GM21360 (cell line): ENCODE results near the gene ZNF76.

Source experiments
- ATAC-seq: cut with Tn5 transposase; IDR thresholded peaks from one replicate; pipeline ENCODE4 v1.9.1; 2021; ENCODE audit warnings: mild to moderate bottlenecking, moderate library complexity; ENCODE audit not compliant: unreplicated experiment

ZNF76 gene

DNA sequence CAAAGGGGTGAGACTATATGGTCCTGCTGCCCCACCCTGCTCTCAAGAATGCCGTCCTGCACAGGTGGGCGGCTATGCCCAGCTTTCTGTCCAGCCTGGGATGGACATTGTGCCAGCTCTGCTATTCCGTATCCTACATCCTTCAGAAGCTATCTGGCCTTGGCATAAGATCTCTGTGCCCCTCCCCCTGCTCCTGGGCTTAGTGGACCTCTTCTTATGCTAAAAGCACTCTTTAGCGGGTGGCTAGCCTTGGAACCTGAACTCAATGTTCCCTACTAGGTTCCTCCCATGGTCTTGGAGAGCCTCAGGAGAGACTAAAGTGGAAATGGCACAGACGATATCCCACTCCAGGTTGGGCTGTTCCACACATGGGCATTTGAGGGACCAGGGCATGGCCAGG, 23.3 kb upstream of the ZNF76 start:
- no peak for ATAC-seq

DNA sequence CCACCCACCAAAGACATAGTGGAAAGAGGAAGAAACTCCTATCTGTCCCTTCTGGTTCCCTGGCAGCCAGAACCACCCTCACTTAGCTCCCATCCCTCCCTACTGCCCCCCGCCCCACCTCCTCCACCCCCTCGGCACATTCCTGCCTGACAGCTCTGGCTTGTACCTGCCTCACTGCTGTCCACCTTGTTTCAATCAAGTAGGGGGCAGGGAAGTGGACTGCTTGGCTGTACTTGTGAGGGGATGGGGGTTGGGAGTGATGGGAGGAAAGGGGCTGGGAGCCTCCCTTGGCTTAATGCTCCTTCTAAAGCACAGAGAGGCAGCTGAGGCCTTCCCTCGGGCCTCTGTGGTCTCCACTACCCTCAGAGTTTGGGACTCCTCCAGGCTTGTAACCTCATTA, 22.1 kb upstream of the ZNF76 start:
- no peak for ATAC-seq

DNA sequence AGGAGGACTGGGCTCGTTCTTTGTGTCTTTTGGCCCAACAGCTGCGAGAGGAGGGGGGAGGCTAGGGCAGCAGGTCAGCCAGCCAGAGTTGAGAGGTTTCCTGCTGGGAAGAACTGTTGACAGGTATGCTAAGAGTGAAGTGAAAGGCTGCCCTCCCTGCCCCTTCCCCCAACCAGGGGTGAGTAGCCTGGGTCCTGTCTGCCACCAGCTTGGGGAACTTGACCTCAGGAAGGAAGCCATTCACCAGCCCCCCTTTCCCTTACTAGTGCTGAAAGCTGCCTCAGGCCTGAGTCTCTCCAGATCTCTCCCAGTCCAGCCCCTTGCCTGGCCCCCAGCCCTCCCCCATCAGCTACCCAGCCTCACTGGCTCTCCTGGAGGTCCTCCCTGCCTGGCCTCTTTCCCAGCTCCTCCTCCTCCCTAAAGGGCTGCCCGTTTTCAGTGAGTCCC, 20.7 kb upstream of the ZNF76 start:
- ATAC-seq: no peak

GRCh38 chr6:35239581-35239980, 20.0 kb upstream of the ZNF76 start:
- no peak for ATAC-seq

GRCh38 chr6:35240838-35241801, 18.4 kb upstream of the ZNF76 start:
- ATAC-seq: no peak

GRCh38 chr6:35242486-35242885, 17.0 kb upstream of the ZNF76 start:
- ATAC-seq: no peak

GRCh38 chr6:35242906-35243305, 16.6 kb upstream of the ZNF76 start:
- ATAC-seq: no peak

DNA sequence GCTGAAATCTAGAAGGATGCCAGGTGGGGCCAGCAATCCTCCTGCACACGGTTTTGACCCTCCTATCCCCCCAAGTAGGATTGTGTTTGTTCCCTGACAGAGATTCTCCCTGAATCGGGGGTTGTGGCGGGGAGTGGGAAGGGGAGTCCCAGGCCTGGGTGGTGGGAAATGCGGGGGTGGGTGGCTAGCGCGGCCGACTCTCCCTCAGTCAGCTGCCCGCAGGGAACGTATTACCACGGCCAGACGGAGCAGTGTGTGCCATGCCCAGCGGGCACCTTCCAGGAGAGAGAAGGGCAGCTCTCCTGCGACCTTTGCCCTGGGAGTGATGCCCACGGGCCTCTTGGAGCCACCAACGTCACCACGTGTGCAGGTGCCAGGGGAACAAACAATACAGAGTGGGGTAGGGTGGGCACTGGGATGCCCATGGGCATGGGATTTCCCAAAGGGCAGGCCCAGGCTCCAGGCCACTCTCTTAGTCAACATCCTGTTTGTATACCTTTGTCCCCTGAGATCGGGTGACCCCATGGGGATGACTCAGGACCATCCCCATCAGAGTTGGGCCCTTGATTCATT, 16.1 kb upstream of the ZNF76 start:
- ATAC-seq: no peak

DNA sequence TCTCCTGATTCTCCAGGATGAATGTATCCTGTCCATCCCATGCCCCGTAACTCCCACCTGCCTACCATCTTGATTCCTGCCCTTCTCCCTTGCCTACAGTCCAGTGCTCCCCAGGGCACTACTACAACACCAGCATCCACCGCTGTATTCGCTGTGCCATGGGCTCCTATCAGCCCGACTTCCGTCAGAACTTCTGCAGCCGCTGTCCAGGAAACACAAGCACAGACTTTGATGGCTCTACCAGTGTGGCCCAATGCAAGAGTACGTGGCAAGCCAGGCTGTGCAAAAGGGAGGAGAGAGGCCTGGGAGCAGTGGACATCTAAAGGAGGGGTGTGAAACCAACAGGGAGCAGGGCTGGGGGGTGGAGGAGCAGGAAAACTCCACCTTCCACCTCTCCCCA, 15.0 kb upstream of the ZNF76 start:
- ATAC-seq: no peak

- ATAC-seq: no peak
Measured at GRCh38 chr6:35247642-35248231, 11.8 kb upstream of the ZNF76 start.

- no peak for ATAC-seq
Measured at GRCh38 chr6:35248300-35248699, 11.2 kb upstream of the ZNF76 start.

GRCh38 chr6:35248965-35249364, 10.6 kb upstream of the ZNF76 start:
- no peak for ATAC-seq

GRCh38 chr6:35251949-35252348, 7.6 kb upstream of the ZNF76 start:
- ATAC-seq: no peak

DNA sequence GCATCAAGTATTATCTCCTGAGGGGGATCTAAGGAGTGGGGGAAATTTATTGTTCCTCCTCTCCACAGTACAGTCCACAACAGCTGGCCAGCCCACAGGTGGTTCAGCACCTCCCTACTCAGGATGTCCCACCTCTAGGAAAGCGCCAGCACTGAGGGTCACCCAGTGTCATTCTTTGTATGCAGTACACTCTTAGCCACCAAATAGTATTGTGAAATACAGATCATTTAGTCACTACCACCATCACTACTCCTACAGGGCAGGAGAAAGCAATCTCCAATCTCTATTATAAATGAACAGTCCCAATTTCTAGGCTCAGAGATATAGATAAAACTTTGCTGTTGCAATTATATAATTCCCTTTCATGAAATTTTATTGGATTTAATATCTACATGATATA, 6.3 kb upstream of the ZNF76 start:
- no peak for ATAC-seq

DNA sequence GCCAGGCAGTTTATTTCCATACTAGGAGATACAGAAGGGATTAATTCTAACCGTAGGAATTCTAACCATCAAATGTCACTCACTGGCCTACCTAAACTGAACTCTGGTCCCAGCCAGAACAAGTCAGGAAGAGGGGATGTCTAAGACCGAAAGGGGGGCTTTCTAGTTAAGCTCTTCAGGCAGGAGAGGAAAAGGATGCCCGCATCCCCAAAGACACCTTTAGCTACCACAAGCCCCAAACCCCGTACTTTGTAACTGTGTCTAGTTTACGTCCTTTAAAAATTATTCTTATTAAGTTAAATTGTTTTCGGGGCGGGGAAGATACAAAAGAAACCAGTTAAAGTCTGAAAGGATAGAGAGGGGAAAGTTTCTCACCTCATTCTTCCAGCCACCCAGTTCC, 1.2 kb upstream of the ZNF76 start:
- no peak for ATAC-seq

DNA sequence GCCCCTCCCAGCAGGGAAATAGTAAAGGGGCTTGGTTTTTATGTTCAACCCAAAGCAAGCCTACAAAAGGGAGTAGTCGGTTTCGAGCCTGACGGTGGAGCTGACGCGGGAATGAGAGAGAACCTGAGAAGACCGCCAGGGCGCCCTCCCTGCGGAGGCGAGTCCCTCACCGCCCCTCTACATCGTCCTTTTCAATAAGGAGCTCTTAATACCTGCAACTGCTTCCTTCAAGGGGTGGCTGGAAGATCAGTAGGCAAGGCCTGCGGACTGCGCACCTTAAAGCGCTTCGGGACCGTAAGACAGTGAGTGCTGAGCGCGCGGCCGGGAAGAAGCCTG, 709 bp upstream of the ZNF76 start:
- ATAC-seq: peak; percentile 11

DNA sequence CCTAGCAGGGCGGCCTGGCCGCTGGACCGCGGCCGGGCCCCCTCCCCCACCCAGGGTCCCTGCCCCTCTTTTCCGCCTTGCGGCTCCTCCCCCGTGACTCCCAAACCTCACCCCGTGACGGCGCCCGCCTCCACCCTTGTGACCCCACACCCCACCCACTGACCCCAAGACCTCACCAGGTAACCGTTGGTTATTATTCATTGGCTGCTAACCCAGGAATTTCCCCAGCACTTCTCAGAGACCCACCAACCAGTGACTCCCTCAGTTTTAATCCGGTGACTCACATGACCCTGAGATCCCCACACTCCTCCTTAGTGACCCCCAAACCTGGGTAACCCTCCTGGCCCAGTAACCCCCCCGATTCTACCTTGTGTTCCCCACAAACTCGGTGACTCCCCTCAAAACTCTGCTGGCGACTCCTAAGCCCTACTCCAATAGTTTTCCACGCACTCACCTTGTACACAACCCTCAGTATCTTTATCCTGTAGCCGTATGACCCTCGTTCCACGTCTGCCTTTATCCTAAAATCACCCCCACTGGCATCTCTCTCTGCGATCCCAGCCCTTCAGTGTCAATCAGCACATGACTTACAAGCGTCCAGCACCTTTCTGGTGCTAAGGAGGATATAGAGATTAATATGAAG, 534 bp downstream of the ZNF76 start:
- peak; percentile 40 for ATAC-seq

DNA sequence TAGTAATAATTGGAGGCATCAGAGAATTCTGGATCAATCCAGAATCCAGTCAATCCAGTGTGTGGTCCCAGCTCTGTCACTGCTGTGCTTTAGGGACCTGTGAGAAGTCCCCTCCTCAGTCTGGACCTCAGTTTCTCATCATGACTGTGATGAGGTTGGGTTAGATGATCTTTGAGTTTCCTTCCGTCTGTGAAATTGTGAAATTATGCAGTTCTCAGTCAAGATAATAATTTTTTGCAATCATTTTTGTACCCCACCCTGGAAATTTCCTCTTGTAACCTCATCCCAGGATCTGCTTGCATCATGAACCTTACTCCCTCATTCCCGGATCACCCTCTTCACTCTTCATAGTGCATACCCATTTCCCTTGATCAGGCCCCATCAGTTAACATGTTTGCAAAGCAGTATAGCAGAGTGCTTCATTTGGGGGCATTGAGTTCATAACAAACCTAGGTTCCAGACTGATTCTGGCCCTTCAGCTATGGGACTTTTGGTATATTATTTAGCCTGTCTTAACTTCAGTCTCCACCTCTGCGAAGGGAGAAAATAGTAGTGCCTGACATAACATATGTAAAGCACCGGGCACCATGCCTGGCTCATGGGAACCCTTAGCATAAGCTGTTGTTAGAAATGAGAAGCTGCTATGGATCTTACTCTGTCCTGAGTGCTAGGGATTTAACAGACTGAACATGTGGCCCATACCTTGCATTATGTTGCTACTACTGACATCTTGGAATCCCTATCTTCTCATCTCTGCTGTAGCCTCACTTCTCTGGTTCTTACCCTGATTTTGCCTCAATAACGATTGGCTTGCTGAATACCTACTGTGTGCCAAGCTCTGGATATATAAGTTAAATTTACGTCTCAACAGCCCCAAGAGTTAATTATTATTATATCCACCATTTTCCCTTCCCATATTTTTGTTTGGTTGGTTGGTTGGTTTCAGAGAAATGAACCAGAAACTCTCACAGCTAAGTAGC, 1.3 kb downstream of the ZNF76 start:
- ATAC-seq: no peak

DNA sequence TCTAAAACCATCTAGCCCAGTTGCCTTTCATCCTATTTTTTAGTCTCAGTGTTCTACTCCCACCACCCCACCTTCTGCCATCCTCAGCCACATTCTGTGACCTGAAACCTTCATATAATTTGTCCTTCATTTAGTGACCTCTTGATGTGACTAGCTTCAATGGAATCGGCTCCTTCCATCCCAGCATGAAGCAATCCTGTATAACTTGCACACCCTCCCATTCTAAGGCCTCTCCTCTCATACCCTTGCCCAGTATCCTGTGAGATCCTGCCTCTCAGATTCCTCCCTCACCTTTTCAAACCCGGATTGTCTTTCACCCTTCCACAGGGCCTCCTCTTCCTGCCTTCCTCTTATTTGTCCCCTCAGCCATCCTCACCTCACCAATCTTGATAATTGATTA, 3.1 kb downstream of the ZNF76 start:
- ATAC-seq: no peak

DNA sequence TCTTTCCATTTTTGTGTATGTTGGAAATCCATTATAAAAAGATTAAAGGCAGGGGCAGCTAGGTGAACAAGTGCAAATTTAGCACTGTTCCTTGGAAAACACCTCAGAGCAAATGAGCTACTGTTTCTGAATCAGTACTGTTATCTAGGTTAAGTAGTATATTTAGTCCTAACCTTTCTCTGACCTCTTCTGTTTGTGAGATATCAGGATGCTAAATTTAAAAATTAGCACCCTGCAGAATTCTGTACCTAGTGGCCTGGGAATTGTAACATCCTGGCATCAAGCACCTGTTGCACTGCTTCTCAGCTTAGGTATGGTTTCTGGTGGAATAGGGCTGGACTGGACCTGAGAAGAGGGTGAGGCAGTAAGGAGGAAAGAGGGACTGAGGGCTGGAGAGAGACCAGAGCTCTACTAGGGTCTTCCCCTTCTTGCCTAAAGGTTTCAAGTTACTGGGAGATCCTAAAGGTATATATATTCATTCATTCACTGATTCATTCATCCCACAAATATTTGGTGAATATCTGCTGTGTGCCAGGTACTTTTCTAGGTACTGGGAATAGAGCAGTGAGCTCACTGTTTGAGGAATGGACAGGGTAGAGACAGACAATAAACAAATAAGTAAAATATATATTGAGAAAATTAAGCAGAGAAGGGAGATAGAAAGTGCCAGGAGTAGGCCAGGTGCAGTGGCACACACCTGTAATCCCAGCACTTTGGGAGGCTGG, 5.2 kb downstream of the ZNF76 start:
- ATAC-seq: no peak
